Activated CD8-positive, alpha-beta T cell treated with anti-CD3 and anti-CD28 coated beads for 36 hours (primary cell): ENCODE results near the gene HACD3. TPM values are rescaled to one million over a fixed set of nuclear protein-coding genes. Genes with fewer than 3 reads are reported as not detected.
A peak's percentile ranks its signal among the peaks of the same experiment; 100 is the strongest.

Experiments used
- ATAC-seq: fragments of 200-7000 bp; cut with Tn5 transposase; one replicate; pipeline ENCODE4 v1.10.0; 2021; ENCODE audit warnings: mild to moderate bottlenecking, moderate library complexity
- CTCF ChIA-PET: fragments of 350-600 bp; sonication (Branson Sonifier 250); formaldehyde crosslinking; loops from one replicate; lab custom pipeline; 2021; ENCODE audit warnings: antibody characterized with exemption; lab: Charles Lee
- POLR2A ChIA-PET: fragments of 350-600 bp; sonication (Branson Sonifier 250); formaldehyde crosslinking; loops from one replicate; lab custom pipeline; 2021; ENCODE audit warnings: antibody characterized with exemption; lab: Charles Lee
- DNase-seq: peaks from one replicate; pipeline ENCODE4 v3.0.0-alpha.2; 2020
- H3K27ac Mint-ChIP-seq: one replicate; pipeline ENCODE4 v1.8.0; 2021; ENCODE audit warnings: mild to moderate bottlenecking, mixed read lengths
- H3K27me3 Mint-ChIP-seq: one replicate; pipeline ENCODE4 v1.8.0; 2021; ENCODE audit warnings: mixed read lengths
- H3K36me3 Mint-ChIP-seq: one replicate; pipeline ENCODE4 v1.8.0; 2021; ENCODE audit warnings: low read depth, mixed read lengths
- H3K4me1 Mint-ChIP-seq: one replicate; pipeline ENCODE4 v1.8.0; 2021; ENCODE audit warnings: low read depth, mixed read lengths
- H3K4me3 Mint-ChIP-seq: one replicate; pipeline ENCODE4 v1.8.0; 2021; ENCODE audit warnings: mild to moderate bottlenecking, moderate library complexity, mixed read lengths
- H3K9me3 Mint-ChIP-seq: one replicate; pipeline ENCODE4 v1.8.0; 2021; ENCODE audit warnings: mixed read lengths
- intact Hi-C: fragments of 100-400 bp; cut with micrococcal nuclease; formaldehyde crosslinking; loops from one replicate; pipeline ENCODE4 v1.10.0; 2022
- total RNA-seq, 2 experiments: library from RNA; stranded (reverse); gene quantifications; one replicate each; pipeline ENCODE4 v1.2.3, GENCODE V29; 2021
- TF ChIP-seq, protein P1 (sequence below): fragments of 200-600 bp; IDR thresholded peaks from one replicate; pipeline ENCODE4 v1.8.0; 2022; ENCODE audit warnings: antibody characterized with exemption, mild to moderate bottlenecking

HACD3 gene
- total RNA-seq, 2 experiments from 2014 or later = 30.2 to 32.5 TPM

- ChIA-PET POLR2A (interaction anchor here (1.1 to 1.5 kb wide), 2 partner anchors 24 to 32 kb away, joined by 3 read pairs; partner anchors contain the start of gene INTS14), CTCF (interaction anchor here (0.6 to 1.7 kb wide), 4 partner anchors 24 to 194 kb away, joined by 3 to 4 read pairs (median 3); no protein-coding TSS in a partner anchor)
- H3K27me3 Mint-ChIP-seq = no peaks in the 10 kb centered on the region
- peaks cover 11% of the 10 kb centered on the region for H3K4me1 Mint-ChIP-seq
- TF ChIP-seq, protein P1, sequence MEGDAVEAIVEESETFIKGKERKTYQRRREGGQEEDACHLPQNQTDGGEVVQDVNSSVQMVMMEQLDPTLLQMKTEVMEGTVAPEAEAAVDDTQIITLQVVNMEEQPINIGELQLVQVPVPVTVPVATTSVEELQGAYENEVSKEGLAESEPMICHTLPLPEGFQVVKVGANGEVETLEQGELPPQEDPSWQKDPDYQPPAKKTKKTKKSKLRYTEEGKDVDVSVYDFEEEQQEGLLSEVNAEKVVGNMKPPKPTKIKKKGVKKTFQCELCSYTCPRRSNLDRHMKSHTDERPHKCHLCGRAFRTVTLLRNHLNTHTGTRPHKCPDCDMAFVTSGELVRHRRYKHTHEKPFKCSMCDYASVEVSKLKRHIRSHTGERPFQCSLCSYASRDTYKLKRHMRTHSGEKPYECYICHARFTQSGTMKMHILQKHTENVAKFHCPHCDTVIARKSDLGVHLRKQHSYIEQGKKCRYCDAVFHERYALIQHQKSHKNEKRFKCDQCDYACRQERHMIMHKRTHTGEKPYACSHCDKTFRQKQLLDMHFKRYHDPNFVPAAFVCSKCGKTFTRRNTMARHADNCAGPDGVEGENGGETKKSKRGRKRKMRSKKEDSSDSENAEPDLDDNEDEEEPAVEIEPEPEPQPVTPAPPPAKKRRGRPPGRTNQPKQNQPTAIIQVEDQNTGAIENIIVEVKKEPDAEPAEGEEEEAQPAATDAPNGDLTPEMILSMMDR = no peak
- intact Hi-C loops = no loop called here
- no peak for DNase-seq
- peak overlapping the region; percentile 65 for H3K27ac Mint-ChIP-seq
- no peak for ATAC-seq
- H3K36me3 Mint-ChIP-seq = peaks cover 46% of the 10 kb centered on the region
- no peaks in the 10 kb centered on the region for H3K9me3 Mint-ChIP-seq
- no peak overlapping the region for H3K4me3 Mint-ChIP-seq
Observed at GRCh38 chr15:65578904-65579728, 48.9 kb downstream of the HACD3 start.

DNA sequence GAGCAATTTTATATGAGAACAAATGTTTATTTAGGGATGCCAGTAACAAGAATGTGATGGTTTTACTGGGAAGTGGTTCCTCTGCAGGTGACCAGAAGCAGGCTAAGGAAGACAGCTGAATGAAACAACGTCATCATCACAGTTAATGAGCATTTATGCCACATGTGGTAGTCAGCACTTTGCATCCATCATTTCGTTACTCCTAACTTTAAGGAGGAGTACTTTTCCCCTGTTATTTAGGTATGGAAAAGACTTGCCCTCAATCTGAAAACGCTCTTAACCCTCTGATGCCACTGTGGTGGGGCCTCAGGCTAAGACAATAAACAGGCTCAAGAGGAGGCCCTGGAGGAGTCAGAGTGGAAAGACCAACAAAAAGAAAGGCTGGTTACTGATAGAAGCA is 49.5 kb downstream of the HACD3 start:
- peaks cover 51% of the 10 kb centered on the region for H3K36me3 Mint-ChIP-seq
- H3K4me3 Mint-ChIP-seq = no peak overlapping the region
- H3K9me3 Mint-ChIP-seq = no peaks in the 10 kb centered on the region
- no peak for ATAC-seq
- ChIA-PET POLR2A (interaction anchor here (1.5 kb wide), 1 partner anchor 24 kb away, joined by 3 read pairs; no protein-coding TSS in a partner anchor), CTCF (interaction anchor here (0.6 to 1.7 kb wide), 4 partner anchors 59 to 195 kb away, joined by 3 to 5 read pairs (median 4); no protein-coding TSS in a partner anchor)
- no peak for DNase-seq
- intact Hi-C loops = no loop called here
- no peaks in the 10 kb centered on the region for H3K27me3 Mint-ChIP-seq
- H3K27ac Mint-ChIP-seq = no peak overlapping the region
- H3K4me1 Mint-ChIP-seq = peaks cover 18% of the 10 kb centered on the region
- TF ChIP-seq, protein P1 = no peak

- POLR2A ChIA-PET = interaction anchor here (1.5 kb wide), 1 partner anchor 25 kb away, joined by 3 read pairs; no protein-coding TSS in a partner anchor
- TF ChIP-seq, protein P1 = no peak
- no peak for DNase-seq
- CTCF ChIA-PET = interaction anchor here (1.0 to 1.3 kb wide), 3 partner anchors 15 to 195 kb away, joined by 3 to 5 read pairs (median 3); no protein-coding TSS in a partner anchor
- Mint-ChIP-seq H3K36me3 (peaks cover 52% of the 10 kb centered on the region), H3K27ac (peak overlapping the region; percentile 59), H3K4me3 (no peak overlapping the region), H3K4me1 (peaks cover 19% of the 10 kb centered on the region), H3K9me3 (no peaks in the 10 kb centered on the region), H3K27me3 (no peaks in the 10 kb centered on the region)
- no peak for ATAC-seq
- intact Hi-C loops = no loop called here
Observed at GRCh38 chr15:65580287-65580686, 50.0 kb downstream of the HACD3 start.

- peaks cover 60% of the 10 kb centered on the region for H3K36me3 Mint-ChIP-seq
- POLR2A ChIA-PET = no interaction called here
- CTCF ChIA-PET = no interaction called here
Observed at GRCh38 chr15:65583701-65584100, 53.4 kb downstream of the HACD3 start.

More at GRCh38 chr15:65583701-65584100, 53.4 kb downstream of the HACD3 start:
- ATAC-seq = peak; percentile 75
- DNase-seq = peak; percentile 73
- Mint-ChIP-seq H3K27me3 (no peaks in the 10 kb centered on the region), H3K9me3 (no peaks in the 10 kb centered on the region), H3K4me3 (no peak overlapping the region), H3K27ac (peak overlapping the region; percentile 66), H3K4me1 (peaks cover 29% of the 10 kb centered on the region)
- intact Hi-C loops = no loop called here
- TF ChIP-seq, protein P1 = no peak
